GM21529 (cell line): Measurements from ENCODE around the gene ATG4B.
A peak's percentile ranks its signal among the peaks of the same experiment; 100 is the strongest.
"Not testable (repeated sequence)": the region's sequence is repeated elsewhere in the genome, so short reads cannot be mapped to it uniquely, and the experiment has no call there.

Source experiments
- ATAC-seq: cut with Tn5 transposase; IDR thresholded peaks from one replicate; pipeline ENCODE4 v1.9.1; 2021; ENCODE audit not compliant: unreplicated experiment

ATG4B gene

DNA sequence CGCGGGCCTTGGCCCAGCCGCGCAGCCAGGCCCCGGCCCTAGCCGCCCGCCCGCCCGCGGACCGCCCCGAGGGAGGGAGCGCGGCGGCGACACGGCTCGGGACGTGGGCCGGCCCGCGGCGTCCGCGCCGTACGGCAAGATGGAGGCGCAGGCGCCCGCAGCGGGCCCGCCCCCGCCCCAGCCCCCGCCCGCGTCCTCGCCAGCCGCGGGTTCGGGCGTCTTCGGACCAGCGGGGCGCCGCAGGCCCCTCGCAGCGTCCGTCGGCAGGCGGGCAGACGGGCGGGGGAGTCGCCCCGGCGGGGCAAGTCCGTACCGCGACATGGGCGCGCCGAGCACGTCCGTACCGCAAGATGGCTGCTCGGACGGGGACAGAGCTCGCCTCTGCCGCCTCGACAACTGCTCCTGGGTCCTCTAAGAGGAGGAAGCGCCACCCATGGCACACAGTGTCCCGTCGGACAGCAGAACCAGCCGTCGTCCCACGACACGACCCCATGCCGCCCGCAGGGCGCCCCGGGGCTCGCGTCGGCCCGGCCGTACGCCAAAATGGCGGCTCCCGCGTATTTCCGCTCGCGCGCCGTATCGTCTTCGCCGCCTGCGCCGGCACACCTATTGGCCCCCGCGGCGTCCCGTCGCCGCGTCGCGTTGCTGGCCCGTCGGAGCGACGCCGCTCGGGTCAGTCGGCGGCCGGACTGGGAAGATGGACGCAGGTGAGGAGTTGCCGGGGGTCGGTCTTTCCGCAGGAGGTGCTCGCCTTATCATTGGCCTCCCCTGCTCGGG, at the start of gene ATG4B, which contains the start of gene THAP4:
TSS of gene ATG4B (plus strand) at position 676 of the 777 bp plus-strand sequence. CDS start at position 698, 22 bp downstream.
TSS of gene THAP4 (minus strand) at position 141 of the 777 bp plus-strand sequence. CDS start 141 bp downstream, outside the sequence.
- ATAC-seq, result peak; percentile 60

DNA sequence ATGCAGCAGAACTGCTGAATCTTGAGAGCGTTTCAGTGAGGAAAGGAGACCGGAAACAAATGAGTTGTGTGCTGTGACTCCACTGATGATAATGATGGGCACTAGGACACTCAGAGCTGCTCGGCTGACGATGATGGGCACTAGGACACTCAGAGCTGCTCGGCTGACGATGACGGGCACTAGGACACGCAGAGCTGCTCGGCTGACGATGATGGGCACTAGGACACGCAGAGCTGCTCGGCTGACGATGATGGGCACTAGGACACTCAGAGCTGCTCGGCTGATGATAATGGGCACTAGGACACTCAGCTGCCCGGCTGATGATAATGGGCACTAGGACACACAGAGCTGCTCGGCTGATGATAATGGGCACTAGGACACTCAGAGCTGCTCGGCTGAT, 47.6 kb upstream of the ATG4B start:
- not testable (repeated sequence) for ATAC-seq

DNA sequence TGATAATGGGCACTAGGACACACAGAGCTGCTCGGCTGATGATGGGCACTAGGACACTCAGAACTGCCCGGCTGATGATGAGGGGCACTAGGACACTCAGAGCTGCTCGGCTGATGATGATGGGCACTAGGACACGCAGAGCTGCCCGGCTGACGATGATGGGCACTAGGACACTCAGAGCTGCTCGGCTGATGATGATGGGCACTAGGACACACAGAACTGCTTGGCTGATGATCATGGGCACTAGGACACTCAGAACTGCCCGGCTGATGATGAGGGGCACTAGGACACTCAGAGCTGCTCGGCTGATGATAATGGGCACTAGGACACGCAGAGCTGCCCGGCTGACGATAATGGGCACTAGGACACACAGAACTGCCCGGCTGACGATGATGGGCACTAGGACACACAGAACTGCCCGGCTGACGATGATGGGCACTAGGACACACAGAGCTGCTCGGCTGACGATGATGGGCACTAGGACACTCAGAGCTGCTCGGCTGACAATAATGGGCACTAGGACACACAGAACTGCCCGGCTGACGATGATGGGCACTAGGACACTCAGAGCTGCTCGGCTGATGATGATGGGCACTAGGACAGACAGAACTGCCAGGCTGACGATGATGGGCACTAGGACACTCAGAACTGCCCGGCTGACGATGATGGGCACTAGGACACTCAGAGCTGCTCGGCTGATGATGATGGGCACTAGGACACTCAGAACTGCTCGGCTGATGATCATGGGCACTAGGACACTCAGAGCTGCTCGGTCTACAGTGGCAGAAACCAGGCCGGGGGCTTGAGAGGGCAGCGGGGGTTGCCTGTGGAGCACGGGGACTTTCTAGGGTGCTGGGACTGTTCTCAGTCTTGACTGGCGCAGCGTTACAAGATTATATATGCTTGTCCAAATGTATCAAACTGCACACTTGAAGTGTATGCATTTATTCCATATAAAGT, 46.7 kb upstream of the ATG4B start:
- not testable (repeated sequence) for ATAC-seq

DNA sequence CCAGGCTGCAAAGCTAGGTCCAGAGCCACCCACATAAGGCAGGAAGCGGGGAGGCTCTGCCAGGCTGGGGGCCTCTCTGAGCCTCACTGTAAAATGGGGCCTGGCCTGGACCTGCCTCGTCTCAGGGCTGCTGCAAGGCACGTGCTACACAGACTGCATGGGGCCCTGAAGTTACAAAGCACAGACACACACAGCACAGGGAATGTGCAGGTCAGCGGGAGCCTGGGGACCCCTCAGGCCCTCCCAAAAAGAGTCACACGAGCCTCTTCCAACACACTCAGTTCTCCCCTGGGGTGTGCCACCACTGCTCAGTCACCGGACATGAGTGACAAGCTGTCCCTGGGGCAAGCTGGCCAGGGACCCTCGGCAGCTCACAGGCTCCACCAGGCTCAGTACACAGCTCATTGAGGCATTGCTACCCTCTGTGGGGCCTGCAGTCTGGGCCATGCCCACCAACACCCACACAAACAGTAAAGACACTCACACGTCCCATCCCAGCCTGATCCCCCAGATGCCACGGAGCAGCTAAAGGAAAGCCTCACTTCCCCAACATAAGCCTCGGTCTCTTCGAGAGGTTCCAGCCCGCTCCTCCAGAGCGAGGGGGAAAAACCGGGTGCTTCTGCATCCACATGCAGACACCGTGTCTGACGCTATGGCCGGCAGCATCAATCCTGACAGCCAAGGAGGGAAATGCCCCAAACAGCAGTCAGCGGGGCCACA, 45.2 kb upstream of the ATG4B start:
- no peak for ATAC-seq

DNA sequence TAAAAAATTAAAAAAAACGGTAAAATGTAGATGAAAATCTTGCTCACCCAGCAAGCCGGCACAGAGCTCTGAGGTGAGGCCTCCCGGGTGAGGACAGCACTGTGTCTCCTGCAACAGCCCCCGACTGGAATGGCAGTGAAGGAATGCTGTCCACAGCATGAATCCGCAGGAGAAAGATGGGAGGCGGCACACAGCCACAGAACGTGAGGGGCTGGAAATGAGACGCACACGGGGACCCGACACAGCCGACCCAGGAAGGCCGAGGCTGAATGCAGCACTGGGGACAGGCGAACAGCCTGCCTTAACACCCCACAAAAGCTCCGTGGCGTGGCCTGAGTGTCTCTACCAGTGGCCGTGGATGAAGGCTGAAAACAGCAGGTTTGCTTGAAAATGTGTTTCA, 44.2 kb upstream of the ATG4B start:
- ATAC-seq, result no peak

DNA sequence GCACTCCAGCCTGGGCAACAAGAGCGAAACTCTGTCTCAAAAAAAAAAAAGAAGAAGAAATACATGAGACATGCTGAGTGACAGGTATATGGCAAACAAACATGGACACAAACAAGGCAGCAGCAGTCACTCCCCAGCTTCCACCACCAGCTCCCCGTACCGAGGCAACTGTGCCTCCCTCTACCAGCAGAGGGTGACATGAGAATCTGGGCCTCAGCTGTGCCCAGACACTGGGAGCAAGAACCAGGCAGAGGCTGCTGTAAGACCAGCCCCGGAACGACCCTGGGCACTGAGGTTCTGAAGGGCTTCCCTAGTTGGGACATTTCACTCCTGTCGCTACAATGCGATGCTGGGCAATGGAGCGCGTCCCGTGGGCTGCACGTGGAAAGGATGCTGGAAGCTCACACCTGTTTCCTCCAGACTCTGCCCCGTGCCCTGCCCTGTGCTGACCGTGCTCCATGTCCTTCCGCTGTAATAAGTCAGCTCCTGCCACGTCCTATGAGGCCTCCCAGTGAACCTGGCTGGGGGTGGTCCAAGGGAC, 41.8 kb upstream of the ATG4B start:
- ATAC-seq, result no peak

DNA sequence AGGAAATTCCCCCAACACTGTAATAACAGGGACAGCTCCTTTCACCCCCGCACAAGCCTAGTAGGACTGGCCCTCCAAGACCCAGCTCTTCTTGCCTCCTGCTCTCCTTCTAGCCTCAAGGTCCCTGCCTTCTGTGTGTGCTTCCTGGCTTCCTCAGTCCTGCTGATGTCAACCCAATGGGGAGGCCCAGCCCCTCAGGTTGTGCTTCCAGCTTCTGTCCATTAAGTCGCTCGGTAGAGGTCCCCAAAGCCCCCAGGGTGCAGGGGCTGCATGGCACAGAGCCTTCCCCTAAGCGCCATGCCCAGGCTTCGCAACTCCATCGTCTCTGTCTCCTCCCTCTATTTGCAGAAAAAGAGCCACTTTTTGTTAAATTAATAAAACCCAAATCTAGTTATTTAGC, 39.9 kb upstream of the ATG4B start:
- no peak for ATAC-seq

DNA sequence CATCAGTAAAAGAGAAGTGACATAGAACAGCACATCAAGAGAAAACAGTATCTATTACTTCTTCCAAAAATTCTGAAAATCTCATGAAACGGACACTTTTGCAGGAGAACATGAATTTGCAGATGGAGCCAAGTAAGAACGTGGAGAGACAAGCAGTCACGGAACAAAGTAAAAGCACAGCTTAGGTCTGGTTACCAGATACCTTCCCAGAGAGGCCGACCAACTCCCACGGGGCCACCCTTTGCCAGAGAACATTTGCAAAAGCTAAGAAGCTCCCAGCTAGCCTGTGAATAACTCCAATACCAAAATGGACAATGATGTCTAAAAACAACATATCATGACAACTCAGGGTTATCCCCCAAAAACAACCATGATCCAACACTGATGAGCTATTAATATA, 39.4 kb upstream of the ATG4B start:
- no peak for ATAC-seq

DNA sequence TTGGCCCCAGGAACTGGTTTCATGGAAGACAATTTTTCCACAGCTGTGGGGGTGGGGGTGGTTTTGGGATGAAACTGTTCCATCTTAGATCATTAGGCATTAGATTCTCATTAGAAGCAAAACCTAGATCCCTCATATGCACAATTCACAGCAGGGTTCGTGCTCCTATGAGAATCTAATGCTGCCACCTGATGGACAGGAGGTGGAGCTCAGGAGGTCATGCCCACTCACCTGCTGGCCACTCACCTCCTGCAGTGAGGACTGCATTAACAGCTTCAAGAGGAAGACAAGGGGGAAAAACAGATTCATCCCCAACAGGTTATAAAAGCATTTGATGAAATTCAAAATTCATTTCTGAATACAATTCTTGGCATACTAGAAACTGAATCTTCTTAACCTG, 39.0 kb upstream of the ATG4B start:
- no peak for ATAC-seq

DNA sequence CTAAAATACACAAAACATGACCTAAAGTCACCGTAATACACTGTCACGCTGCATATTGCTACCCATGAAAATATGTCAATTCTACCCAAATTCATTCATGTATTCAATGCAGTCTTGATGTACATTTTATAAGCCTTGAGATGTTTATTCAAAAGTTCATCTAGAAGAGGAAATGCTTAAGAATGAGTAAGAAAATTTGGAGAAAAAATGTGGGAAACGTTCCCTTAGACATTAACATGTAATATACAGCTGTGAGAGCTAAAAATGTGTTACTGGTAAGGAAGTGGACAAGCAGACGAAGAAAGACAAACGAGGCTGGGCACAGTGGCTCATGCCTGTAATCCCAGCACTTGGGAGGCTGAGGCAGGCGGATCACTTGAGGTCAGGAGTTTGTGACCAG, 37.9 kb upstream of the ATG4B start:
- ATAC-seq, result no peak

DNA sequence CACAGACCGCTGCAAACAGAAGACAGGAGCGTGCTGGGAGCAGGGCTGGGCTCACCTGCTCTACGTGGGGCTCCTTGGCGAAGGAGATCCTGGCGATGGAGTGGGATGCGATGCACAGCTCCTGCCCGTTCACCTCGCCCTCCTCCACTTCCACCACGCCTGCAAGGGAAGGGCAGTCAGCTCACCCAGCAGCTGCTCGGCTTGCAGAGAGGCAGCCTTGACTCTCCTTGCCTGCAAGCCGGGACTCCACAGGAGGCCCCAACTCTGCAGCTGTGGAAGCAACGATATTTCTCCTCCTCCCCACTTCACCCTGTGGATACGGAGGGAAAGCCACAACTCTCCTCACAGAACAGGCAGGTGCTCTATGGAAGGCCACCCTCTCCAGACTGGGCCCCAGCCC, 35.7 kb upstream of the ATG4B start:
- no peak for ATAC-seq

DNA sequence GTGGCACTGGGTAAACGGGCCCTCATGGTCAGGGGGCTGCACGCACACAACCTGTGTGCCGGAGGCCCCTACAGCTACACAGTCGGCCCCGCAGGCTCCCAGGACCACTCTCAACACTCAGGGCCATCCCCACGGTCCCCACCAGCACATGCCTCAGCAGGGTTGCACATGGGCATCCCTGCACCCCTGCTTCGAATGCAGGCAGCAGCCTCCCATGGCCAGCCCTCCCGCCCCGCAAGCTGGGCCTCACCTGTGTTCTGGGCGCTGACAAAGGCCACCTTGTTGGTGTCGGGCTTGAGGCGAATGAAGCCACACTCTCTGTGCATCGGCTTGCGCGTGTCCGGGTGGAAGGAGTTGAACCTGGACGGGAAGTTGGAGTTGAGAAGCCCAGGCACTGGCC, 34.8 kb upstream of the ATG4B start:
- ATAC-seq, result no peak

DNA sequence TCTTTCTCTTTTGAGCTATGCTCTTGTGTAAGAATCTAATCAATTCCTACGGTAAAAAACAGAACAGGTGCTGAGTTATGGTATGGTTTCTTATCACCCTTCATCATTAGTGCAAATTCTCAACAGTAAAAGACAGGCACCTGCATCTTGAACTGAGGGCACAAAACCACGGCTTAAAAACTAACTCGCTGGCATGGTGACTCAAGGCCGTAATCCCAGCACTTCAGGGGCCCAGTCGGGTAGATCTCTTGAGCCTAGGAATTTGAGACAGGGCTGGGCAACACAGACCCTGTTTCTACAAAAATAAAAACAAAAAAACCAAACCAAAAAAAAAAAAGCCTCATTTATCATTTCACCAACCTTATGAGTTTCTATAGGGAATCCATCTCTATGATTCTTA, 33.8 kb upstream of the ATG4B start:
- no peak for ATAC-seq

DNA sequence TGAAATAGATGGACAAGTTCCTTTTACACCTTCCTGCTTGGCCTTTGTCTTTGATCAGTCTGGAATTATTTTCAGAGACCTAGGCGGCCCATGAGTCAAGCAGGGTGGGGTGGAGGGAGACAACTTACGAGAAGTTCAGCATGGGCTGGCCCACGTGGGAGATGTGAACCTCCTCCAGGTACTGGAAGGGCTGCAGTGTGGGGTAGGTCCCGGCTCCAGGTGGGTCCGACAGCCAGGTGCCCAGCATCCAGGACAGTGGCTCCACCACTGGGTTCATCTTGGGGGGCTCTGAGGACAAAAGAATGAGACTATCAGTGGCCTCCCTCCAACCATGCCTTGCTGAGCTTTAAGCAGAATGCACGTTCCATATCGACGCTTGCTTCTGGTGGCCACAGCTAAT, 31.3 kb upstream of the ATG4B start:
- ATAC-seq, result no peak

DNA sequence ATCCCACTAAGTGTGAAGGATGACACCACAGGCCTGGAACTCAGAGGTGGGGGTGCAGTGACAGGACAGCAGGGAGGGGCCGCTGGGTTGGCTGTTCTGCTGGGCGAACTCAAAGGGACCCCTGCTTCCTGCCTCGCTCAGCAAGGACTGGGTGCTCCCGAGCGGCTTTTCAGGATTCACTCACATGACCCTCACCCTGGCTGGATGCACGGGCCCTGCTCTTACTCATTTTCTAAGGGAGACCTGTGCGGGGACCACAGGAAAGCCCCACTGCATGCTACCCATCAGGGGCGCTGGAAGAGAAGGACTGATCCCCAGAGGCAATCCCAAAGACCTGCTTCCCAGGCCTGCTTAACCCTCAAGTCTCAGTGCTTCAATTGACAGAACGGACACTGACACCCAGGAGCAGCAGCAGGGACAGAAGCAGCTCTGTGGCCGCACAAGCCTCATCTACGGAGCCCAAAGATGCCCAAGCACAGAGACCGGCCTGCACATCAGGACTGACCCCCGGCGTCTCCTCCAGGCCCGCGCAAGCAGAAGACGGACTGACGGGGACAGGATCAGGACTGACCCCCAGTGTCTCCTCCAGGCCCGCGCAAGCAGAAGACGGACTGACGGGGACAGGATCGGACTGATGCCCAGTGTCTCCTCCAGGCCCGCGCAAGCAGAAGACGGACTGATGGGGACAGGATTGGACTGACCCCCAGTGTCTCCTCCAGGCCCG, 30.2 kb upstream of the ATG4B start:
- no peak for ATAC-seq

DNA sequence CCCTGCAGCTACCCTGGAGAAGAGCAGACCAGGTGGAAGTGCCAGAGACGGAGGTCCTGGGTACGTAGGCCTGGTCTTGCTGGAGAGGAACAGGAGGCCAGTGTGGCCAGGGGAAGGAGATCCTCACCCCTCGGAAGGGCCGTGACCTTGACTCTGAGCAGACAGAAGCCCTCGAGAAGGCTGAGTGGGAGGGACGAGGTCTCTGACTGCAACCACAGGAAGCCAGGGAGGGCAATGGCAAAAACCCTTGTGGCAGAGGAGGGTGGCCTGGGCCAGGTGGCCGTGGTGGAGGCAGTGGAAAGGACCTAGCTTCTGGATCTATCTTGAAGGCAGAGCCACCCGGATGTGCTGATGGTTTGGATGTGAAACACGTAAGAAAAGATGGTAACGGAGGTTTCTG, 28.6 kb upstream of the ATG4B start:
- no peak for ATAC-seq

DNA sequence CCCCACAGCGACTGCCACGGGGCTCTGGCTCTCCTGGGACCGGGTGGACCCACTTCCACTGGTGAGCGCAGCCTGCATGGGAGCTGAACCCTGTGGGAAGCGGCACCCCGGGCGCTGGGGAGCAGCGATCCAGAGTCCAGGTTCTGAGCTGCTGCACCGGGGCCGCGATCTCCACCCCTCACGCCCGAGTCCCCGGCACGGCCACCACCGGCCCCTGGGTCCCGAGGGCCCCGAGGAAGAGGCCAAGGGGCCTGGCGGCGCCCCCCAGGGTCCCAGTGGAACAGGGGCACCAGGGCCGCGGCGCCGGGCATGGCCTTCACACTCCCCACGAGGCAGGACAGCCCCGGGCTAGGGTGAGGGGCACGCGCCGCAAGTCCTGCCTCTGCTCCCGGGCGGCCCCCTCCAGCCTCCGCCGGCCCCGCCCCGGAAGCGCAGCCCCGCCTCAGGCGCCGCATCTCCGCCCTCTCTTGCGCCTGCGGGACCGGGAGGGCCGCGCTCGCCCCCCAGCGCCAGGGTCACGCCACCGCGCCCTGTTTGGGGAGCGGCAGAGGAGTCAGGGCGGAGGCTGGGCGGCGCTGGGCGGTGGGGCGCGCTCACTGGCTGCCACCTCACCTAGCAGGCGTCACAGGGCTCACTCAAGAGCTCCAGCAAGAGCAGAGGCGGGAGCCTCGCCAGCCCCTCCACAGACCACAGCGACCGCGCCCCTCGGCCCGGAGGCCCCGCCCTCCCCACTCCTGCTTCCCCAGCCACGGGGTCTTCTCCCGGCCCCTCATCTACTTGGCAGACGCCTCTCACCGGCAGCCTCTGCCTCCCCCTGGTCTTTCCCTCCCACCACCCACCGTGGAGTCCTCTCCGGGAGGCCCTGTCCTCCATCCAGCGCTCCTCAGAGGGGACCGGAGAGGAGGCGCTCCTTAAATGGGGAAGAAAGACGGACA, 27.4 kb upstream of the ATG4B start:
- ATAC-seq, result peak; percentile 96

DNA sequence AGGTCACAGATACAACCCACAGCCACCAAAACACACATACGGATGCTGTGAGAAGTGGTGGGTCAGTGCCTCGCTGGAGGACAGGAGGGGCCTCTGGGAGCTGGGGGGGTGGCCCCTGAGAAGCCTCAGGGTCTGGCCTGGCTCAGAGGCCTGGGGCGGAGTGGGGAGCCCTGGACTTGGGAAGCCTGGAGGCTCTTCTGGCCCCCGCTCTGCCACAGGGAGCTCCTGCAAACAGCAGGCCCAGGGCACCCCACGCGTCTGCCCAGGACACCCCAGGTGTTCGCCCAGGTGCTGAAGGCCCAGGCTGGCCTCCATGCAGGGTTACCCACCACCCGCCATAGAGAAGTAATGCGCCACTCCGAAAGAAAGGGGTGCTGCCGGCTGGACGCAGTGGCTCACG, 26.4 kb upstream of the ATG4B start:
- no peak for ATAC-seq
